Dermis blood vessel endothelial cell (primary cell): ENCODE results near the gene UBTD2. TPM values are rescaled to one million over a fixed set of nuclear protein-coding genes. Genes with fewer than 3 reads are reported as not detected.
"Not testable (repeated sequence)": the region's sequence is repeated elsewhere in the genome, so short reads cannot be mapped to it uniquely, and the experiment has no call there.

ENCODE experiments used
- DNase-seq: peaks from one replicate; pipeline ENCODE4 v3.0.0; 2010
- total RNA-seq: library from RNA; depleted of rRNA; stranded (reverse); fragments of >200 nt; gene quantifications from 2 replicates; pipeline ENCODE4 v1.2.3, GENCODE V29; 2014

Gene UBTD2
- total RNA-seq, 1 donor from 2014 or later: 29.4 TPM

GRCh38 chr5:172245703-172246125 is 37.9 kb downstream of the UBTD2 start:
- peak; percentile 10 for DNase-seq

DNA sequence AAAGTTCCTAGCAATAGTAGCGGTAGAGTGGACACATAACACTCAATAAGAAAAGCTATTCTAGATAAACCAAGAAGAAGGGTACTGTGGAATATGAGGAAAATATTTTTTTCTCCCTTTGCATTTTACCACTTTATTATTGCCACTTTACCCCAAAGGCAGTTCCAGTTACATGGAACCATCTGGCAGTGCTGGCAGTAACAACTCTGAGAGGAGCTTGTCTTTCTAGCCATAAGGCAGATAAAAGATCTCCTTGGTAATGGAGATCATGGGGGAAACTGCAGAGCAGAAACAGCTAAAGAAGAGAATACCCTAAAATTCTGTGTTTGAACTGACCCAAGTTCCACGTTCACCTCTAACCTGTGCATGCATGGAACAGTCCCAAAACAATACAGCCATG is 38.5 kb downstream of the UBTD2 start:
- no peak for DNase-seq

DNA sequence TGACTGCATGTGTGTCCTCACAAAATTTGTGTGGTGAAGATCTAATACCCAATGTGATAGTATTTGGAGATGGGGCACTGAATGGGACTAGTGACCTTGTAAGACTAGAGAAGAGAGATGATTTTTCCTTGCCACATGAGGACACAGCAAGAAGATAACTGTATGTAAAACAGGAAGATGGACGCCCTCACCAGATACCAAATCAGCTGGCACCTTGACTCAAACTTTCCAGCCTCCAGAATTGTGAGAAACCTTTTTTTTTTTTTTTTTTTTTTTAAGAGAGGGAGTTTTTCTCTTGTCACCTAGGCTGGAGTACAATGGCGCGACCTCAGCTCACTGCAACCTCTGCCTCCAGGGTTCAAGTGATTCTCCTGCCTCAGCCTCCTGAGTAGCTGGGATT is 40.3 kb downstream of the UBTD2 start:
- no peak for DNase-seq

DNA sequence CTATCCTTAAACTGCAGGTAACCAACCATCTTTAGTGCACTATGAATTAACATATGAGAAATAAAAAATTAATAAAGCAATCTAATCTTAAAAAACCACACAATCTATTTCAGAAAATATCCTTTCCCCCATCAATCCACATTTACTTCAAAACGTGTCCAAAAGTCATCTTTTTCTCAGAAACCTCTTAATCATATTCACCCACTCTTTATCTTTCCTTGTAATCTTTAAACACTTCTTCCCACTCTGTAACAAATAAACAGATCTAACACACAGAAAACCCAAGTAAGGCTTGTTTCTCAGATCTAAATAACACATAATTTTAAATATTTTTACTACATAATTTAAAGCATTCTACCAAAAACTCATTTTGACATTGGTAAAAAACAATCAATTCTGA is 45.2 kb downstream of the UBTD2 start:
- no peak for DNase-seq

DNA sequence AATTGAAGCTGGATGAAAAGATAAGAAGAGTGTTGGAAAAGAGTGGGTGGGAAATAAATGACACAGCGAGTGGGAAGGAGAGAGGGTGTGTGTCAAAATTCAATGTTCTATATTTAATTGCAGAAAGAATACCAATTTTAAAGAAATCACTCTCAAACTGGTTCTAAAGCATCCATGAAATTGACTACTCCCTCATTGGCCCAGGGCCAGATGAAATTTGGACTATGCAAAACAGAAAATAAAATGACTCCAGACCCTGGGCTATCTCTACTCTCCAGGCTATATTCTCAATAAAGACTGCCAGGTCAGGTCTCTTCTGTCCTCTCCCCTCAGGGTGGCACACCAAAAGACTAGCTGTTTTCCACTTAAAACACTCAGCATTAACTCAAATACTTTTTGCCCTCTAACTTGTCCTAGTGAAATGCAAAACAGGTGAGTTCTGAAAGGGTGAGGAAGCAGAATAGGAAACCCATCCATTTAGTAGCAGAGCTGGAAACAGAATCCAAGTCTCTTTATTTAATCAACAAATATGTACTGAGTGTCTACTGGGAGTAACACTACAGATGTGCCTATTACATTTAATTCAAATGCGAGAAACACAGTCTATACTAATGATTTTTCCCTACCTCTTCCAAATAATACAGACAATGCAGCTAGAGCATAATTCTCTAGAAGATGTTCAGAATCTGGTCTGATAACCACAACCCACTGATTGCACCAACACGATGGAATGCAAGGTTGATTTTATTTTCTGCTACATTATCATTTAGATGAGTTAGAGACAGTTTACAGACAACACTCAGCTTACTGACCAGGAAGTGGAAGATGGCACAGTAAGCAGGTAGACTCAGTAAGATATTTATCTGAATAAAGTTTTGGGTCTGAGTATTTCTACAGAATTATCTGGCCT is 47.5 kb downstream of the UBTD2 start:
- DNase-seq: no peak

GRCh38 chr5:172235132-172235780 is 48.3 kb downstream of the UBTD2 start:
- peak; percentile 2 for DNase-seq

- no peak for DNase-seq
Measured at GRCh38 chr5:172234031-172234430, 49.5 kb downstream of the UBTD2 start.

GRCh38 chr5:172229904-172230303 is 53.7 kb downstream of the UBTD2 start:
- DNase-seq: no peak

- peak; percentile 8 for DNase-seq
Measured at GRCh38 chr5:172224996-172225395, 58.6 kb downstream of the UBTD2 start.

GRCh38 chr5:172223901-172224873 is 59.4 kb downstream of the UBTD2 start:
- DNase-seq: no peak

GRCh38 chr5:172219296-172219695 is 64.3 kb downstream of the UBTD2 start:
- DNase-seq: no peak

- DNase-seq: no peak
Measured at GRCh38 chr5:172216345-172216744, 67.2 kb downstream of the UBTD2 start.

GRCh38 chr5:172213126-172213525 is 70.4 kb downstream of the UBTD2 start:
- DNase-seq: no peak

GRCh38 chr5:172211676-172212075 is 71.9 kb downstream of the UBTD2 start:
- no peak for DNase-seq

DNA sequence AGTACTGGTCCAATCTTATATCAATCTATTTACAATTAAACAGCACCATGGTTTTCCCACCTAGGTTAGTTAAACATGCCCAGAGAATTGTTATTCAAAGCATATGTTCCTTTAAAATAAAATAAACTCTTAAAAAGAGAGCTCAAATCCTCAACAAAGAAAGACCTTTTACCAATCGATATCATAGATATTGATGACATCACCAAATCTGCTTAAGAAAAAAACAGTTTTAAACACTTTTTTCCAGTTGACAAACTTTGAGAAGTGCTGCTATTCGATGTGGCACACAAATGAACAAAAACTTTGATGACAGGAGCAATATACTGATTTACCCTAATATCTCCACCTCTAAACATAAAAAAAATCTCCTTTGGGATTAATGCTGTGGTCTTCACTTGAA is 73.8 kb downstream of the UBTD2 start:
- DNase-seq: no peak

DNA sequence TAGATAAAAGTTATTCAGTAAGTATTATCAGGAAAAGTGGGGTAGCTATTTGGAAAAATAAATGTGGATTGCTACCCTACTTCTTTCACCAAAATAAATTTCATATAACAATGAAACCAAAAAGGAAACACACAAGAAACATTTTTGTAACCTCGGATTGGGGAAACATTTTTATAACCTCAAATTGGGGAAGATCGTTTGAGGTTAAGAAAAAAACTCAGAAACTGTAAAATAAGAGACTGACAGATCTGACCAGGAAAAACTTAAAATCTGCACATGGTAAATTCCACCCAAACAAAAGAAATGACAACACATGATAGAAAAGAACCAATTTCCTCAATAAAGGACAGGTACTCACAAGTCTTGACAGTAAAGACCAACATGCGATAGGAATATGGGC is 76.1 kb downstream of the UBTD2 start:
- DNase-seq: no peak

DNA sequence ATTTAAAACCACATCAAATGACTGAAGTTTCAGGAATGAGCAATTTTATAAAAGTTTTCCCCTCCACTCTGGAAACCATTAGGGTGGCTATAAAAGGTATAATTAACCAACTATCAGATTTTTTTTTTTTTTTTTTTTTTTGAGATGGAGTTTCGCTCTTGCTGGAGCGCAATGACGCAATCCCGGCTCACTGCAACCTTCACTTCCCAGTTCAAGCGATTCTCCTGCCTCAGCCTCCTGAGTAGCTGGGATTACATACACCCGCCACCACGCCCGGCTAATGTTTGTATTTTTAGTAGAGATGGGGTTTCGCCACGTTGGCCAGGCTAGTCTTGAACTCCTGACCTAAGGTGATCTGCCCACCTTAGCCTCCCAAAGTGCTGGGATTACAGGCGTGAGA is 77.6 kb downstream of the UBTD2 start:
- DNase-seq: not testable (repeated sequence)

- DNase-seq: no peak
Measured at GRCh38 chr5:172200476-172200875, 83.1 kb downstream of the UBTD2 start.

DNA sequence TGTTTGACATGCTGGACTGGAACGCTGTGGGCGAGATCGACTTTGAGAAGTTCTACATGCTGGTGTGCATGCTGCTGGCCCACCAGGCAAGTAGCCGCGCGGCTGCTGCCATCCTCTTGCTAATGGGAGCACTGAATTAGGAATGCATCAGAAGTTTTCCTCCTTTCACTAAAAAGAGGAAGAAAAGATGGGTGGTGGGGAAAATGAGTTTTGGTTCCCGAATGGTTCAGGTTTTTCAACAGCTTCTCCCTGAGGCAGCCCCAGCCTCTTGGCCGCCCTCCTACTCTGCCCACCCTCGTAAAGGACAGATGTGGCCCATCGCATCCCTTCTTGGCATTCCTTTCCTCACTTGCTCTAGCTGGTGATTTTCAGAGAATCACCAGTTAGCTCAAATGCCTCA is 84.1 kb downstream of the UBTD2 start:
- DNase-seq: no peak

GRCh38 chr5:172197775-172198174 is 85.8 kb downstream of the UBTD2 start:
- not testable (repeated sequence) for DNase-seq

GRCh38 chr5:172194985-172195774 is 88.4 kb downstream of the UBTD2 start:
- DNase-seq: no peak

DNA sequence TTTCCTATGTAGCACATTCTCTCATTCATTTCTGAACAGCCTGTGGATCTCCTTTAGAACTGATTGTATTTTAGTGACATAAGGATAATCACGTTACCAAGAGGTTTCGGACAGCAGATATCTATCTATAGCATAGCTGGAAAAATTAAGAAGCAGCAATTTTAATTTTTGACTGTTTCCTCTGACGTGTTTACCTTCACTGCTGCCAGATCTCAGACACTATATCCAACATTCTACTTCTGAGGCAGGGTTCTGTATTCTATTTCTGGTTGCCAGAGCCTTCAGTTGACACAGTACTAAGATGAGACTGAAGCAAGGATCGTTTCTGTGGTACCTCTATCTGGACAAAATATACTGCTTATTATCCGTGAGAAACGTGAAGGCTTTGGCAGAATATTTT is 89.7 kb downstream of the UBTD2 start, which contains the start of gene EFCAB9:
Gene EFCAB9, plus strand, starts transcription at position 301 of the 400 bp plus-strand sequence. Its CDS starts 1 bp downstream, at position 302.
- DNase-seq: no peak
